ENCODE data around the gene AHRR.

AHRR gene

GRCh38 chr5:390623-391491 lies 69.3 kb downstream of the AHRR start:
- DNase-seq, result peak in 1 of 3 donors; percentile 36
- Histone ChIP-seq H3K4me3 (ENCODE audit: control insufficient read depth in 1 of 7, extremely low read depth in 1 of 7, insufficient read depth in 4 of 7, low read depth in 2 of 7, low read length in 6 of 7) (no peak overlapping the region), H3K27me3 (replicated peaks in 2 of 5; ENCODE audit: control insufficient read depth in 4 of 5, insufficient read depth in 5 of 5, low read length in 4 of 5) (no peaks in the 10 kb centered on the region), H3K9me3 (ENCODE audit: control extremely low read depth in 1 of 5, control insufficient read depth in 4 of 5, insufficient read depth in 2 of 5, low read depth in 1 of 5, low read length in 4 of 5) (peaks cover 0 to 6% (median 3%) of the 10 kb centered on the region in 5 experiments), H3K4me1 (ENCODE audit: control extremely low read depth in 1 of 4, control insufficient read depth in 4 of 4, insufficient read depth in 4 of 4, low read length in 3 of 4) (peaks cover 0 to 64% (median 22%) of the 10 kb centered on the region in 4 experiments), H3K27ac (ENCODE audit: insufficient read depth in 1 of 2, low read depth in 1 of 2, low read length in 2 of 2, poor library complexity in 1 of 2, severe bottlenecking in 2 of 2) (no peak overlapping the region), H3K36me3 (ENCODE audit: control insufficient read depth in 4 of 4, insufficient read depth in 4 of 4, low read length in 3 of 4) (peaks cover 0 to 48% (median 0%) of the 10 kb centered on the region in 4 experiments)
- 94% methylated on average over 16 of the region's 35 CpGs for WGBS (ENCODE audit: insufficient coverage)
- ChIA-PET CTCF (interaction anchor here (1.5 kb wide), 1 partner anchor 41 kb away, joined by 3 read pairs; no protein-coding TSS in a partner anchor), POLR2A (interaction anchor here (0.6 kb wide), 1 partner anchor 25 kb away, joined by 3 read pairs; no protein-coding TSS in a partner anchor)

GRCh38 chr5:392431-392988 lies 71.0 kb downstream of the AHRR start:
- WGBS (ENCODE audit: insufficient coverage), result 35% methylated on average over 28 of the region's 30 CpGs
- Histone ChIP-seq H3K4me1 (ENCODE audit: control extremely low read depth in 1 of 4, control insufficient read depth in 4 of 4, insufficient read depth in 4 of 4, low read length in 3 of 4) (peaks cover 0 to 64% (median 22%) of the 10 kb centered on the region in 4 experiments), H3K27ac (ENCODE audit: insufficient read depth in 1 of 2, low read depth in 1 of 2, low read length in 2 of 2, poor library complexity in 1 of 2, severe bottlenecking in 2 of 2) (peak overlapping the region in 1 of 2 experiments; percentile 29), H3K4me3 (ENCODE audit: control insufficient read depth in 1 of 7, extremely low read depth in 1 of 7, insufficient read depth in 4 of 7, low read depth in 2 of 7, low read length in 6 of 7) (no peak overlapping the region), H3K36me3 (ENCODE audit: control insufficient read depth in 4 of 4, insufficient read depth in 4 of 4, low read length in 3 of 4) (peaks cover 0 to 36% (median 0%) of the 10 kb centered on the region in 4 experiments), H3K9me3 (ENCODE audit: control extremely low read depth in 1 of 5, control insufficient read depth in 4 of 5, insufficient read depth in 2 of 5, low read depth in 1 of 5, low read length in 4 of 5) (no peaks in the 10 kb centered on the region), H3K27me3 (replicated peaks in 2 of 5; ENCODE audit: control insufficient read depth in 4 of 5, insufficient read depth in 5 of 5, low read length in 4 of 5) (no peaks in the 10 kb centered on the region)
- ChIA-PET CTCF (interaction anchor here (1.0 to 1.4 kb wide), 2 partner anchors 31 to 75 kb away, joined by 3 read pairs; no protein-coding TSS in a partner anchor), POLR2A (no interaction called here)
- peak; percentile 83 to 96 (median 95) for DNase-seq

- peaks cover 0 to 28% (median 0%) of the 10 kb centered on the region in 4 experiments for H3K36me3 ChIP-seq (ENCODE audit: control insufficient read depth in 4 of 4, insufficient read depth in 4 of 4, low read length in 3 of 4)
- WGBS (ENCODE audit: insufficient coverage), result 96% methylated on average over 9 of the region's 10 CpGs
- ChIA-PET POLR2A (no interaction called here), CTCF (interaction anchor here (0.8 to 1.6 kb wide), 2 partner anchors 37 to 70 kb away, joined by 3 read pairs; no protein-coding TSS in a partner anchor)
- no peak for DNase-seq
- no peaks in the 10 kb centered on the region for H3K27me3 ChIP-seq (replicated peaks in 2 of 5; ENCODE audit: control insufficient read depth in 4 of 5, insufficient read depth in 5 of 5, low read length in 4 of 5)
- no peak overlapping the region for H3K4me3 ChIP-seq (ENCODE audit: control insufficient read depth in 1 of 7, extremely low read depth in 1 of 7, insufficient read depth in 4 of 7, low read depth in 2 of 7, low read length in 6 of 7)
- peaks cover 0 to 65% (median 24%) of the 10 kb centered on the region in 4 experiments for H3K4me1 ChIP-seq (ENCODE audit: control extremely low read depth in 1 of 4, control insufficient read depth in 4 of 4, insufficient read depth in 4 of 4, low read length in 3 of 4)
- H3K9me3 ChIP-seq (ENCODE audit: control extremely low read depth in 1 of 5, control insufficient read depth in 4 of 5, insufficient read depth in 2 of 5, low read depth in 1 of 5, low read length in 4 of 5), result no peaks in the 10 kb centered on the region
- no peak overlapping the region for H3K27ac ChIP-seq (ENCODE audit: insufficient read depth in 1 of 2, low read depth in 1 of 2, low read length in 2 of 2, poor library complexity in 1 of 2, severe bottlenecking in 2 of 2)
These were observed 72.3 kb downstream of the AHRR start for GRCh38 chr5:393846-394275.

- no peak for DNase-seq
- peaks cover 0 to 25% (median 0%) of the 10 kb centered on the region in 4 experiments for H3K36me3 ChIP-seq (ENCODE audit: control insufficient read depth in 4 of 4, insufficient read depth in 4 of 4, low read length in 3 of 4)
- peaks cover 0 to 66% (median 33%) of the 10 kb centered on the region in 4 experiments for H3K4me1 ChIP-seq (ENCODE audit: control extremely low read depth in 1 of 4, control insufficient read depth in 4 of 4, insufficient read depth in 4 of 4, low read length in 3 of 4)
- H3K9me3 ChIP-seq (ENCODE audit: control extremely low read depth in 1 of 5, control insufficient read depth in 4 of 5, insufficient read depth in 2 of 5, low read depth in 1 of 5, low read length in 4 of 5), result no peaks in the 10 kb centered on the region
- no peak overlapping the region for H3K27ac ChIP-seq (ENCODE audit: insufficient read depth in 1 of 2, low read depth in 1 of 2, low read length in 2 of 2, poor library complexity in 1 of 2, severe bottlenecking in 2 of 2)
- CTCF ChIA-PET, result interaction anchor here (1.1 to 1.6 kb wide), 3 partner anchors 9 to 36 kb away, joined by 3 to 4 read pairs (median 3); no protein-coding TSS in a partner anchor
- no peaks in the 10 kb centered on the region for H3K27me3 ChIP-seq (replicated peaks in 2 of 5; ENCODE audit: control insufficient read depth in 4 of 5, insufficient read depth in 5 of 5, low read length in 4 of 5)
- 95% methylated on average over 10 of the region's 18 CpGs for WGBS (ENCODE audit: insufficient coverage)
- POLR2A ChIA-PET, result no interaction called here
- H3K4me3 ChIP-seq (ENCODE audit: control insufficient read depth in 1 of 7, extremely low read depth in 1 of 7, insufficient read depth in 4 of 7, low read depth in 2 of 7, low read length in 6 of 7), result peak overlapping the region in 1 of 7 experiments; percentile 13
These were observed 73.2 kb downstream of the AHRR start for GRCh38 chr5:394671-395155.

GRCh38 chr5:395156-395920 lies 73.8 kb downstream of the AHRR start:
- Histone ChIP-seq H3K9me3 (ENCODE audit: control extremely low read depth in 1 of 5, control insufficient read depth in 4 of 5, insufficient read depth in 2 of 5, low read depth in 1 of 5, low read length in 4 of 5) (no peaks in the 10 kb centered on the region), H3K4me3 (ENCODE audit: control insufficient read depth in 1 of 7, extremely low read depth in 1 of 7, insufficient read depth in 4 of 7, low read depth in 2 of 7, low read length in 6 of 7) (no peak overlapping the region), H3K27me3 (replicated peaks in 2 of 5; ENCODE audit: control insufficient read depth in 4 of 5, insufficient read depth in 5 of 5, low read length in 4 of 5) (no peaks in the 10 kb centered on the region), H3K27ac (ENCODE audit: insufficient read depth in 1 of 2, low read depth in 1 of 2, low read length in 2 of 2, poor library complexity in 1 of 2, severe bottlenecking in 2 of 2) (no peak overlapping the region), H3K4me1 (ENCODE audit: control extremely low read depth in 1 of 4, control insufficient read depth in 4 of 4, insufficient read depth in 4 of 4, low read length in 3 of 4) (peaks cover 0 to 69% (median 39%) of the 10 kb centered on the region in 4 experiments), H3K36me3 (ENCODE audit: control insufficient read depth in 4 of 4, insufficient read depth in 4 of 4, low read length in 3 of 4) (peaks cover 0 to 20% (median 0%) of the 10 kb centered on the region in 4 experiments)
- ChIA-PET CTCF (interaction anchor here (0.9 to 1.6 kb wide), 4 partner anchors 9 to 36 kb away, joined by 3 to 4 read pairs (median 3); no protein-coding TSS in a partner anchor), POLR2A (no interaction called here)
- WGBS (ENCODE audit: insufficient coverage), result 98% methylated on average over 20 of the region's 21 CpGs
- no peak for DNase-seq

- Histone ChIP-seq H3K27ac (ENCODE audit: insufficient read depth in 1 of 2, low read depth in 1 of 2, low read length in 2 of 2, poor library complexity in 1 of 2, severe bottlenecking in 2 of 2) (no peak overlapping the region), H3K36me3 (ENCODE audit: control insufficient read depth in 4 of 4, insufficient read depth in 4 of 4, low read length in 3 of 4) (peaks cover 0 to 19% (median 0%) of the 10 kb centered on the region in 4 experiments), H3K27me3 (replicated peaks in 2 of 5; ENCODE audit: control insufficient read depth in 4 of 5, insufficient read depth in 5 of 5, low read length in 4 of 5) (no peaks in the 10 kb centered on the region), H3K9me3 (ENCODE audit: control extremely low read depth in 1 of 5, control insufficient read depth in 4 of 5, insufficient read depth in 2 of 5, low read depth in 1 of 5, low read length in 4 of 5) (no peaks in the 10 kb centered on the region), H3K4me3 (ENCODE audit: control insufficient read depth in 1 of 7, extremely low read depth in 1 of 7, insufficient read depth in 4 of 7, low read depth in 2 of 7, low read length in 6 of 7) (no peak overlapping the region), H3K4me1 (ENCODE audit: control extremely low read depth in 1 of 4, control insufficient read depth in 4 of 4, insufficient read depth in 4 of 4, low read length in 3 of 4) (peaks cover 0 to 69% (median 40%) of the 10 kb centered on the region in 4 experiments)
- DNase-seq, result peak in 1 of 3 donors; percentile 35
- ChIA-PET POLR2A (no interaction called here), CTCF (interaction anchor here (0.9 to 1.2 kb wide), 3 partner anchors 8 to 27 kb away, joined by 3 to 4 read pairs (median 3); no protein-coding TSS in a partner anchor)
- 98% methylated on average over 12 of the region's 17 CpGs for WGBS (ENCODE audit: insufficient coverage)
These were observed 74.5 kb downstream of the AHRR start for GRCh38 chr5:395921-396530.
